ENCODE measurements around the gene R3HDM2. TPM values are rescaled to one million over a fixed set of nuclear protein-coding genes. Genes with fewer than 3 reads are reported as not detected.

Gene R3HDM2
- total RNA-seq, 2 donors from 2014 or later, result 82.7 to 116 TPM

DNA sequence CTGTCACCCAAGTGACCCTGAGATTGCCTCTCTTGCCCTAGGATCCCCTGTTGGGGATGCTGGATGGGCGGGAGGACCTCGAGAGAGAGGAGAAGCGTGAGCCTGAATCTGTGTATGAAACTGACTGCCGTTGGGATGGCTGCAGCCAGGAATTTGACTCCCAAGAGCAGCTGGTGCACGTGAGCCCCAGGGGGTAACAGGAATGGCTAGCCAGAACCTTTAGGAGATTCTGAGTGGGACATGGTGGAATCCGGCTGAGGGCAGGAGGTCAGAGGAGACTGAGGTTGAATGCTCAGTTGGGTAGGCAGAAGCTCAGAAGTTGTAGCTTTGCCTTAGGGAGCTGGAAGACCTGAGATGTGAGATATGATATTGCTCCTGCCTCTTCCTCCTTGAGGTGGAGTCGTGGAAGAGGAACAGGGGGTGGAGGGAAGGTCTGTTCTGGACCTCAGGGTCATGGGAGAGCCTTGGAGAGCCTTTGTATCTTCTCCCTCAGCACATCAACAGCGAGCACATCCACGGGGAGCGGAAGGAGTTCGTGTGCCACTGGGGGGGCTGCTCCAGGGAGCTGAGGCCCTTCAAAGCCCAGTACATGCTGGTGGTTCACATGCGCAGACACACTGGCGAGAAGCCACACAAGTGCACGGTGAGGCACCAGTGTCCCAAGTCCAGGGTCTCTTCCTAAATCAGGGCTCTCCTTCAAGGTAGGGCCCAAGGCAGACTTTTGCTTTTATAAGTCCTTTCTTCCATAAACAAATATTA is 35.1 kb upstream of the R3HDM2 start:
- Mint-ChIP-seq H3K36me3 (ENCODE audit: low read depth) (no peaks in the 10 kb centered on the region), H3K4me1 (peaks cover 8% of the 10 kb centered on the region), H3K27ac (no peak overlapping the region), H3K9me3 (no peaks in the 10 kb centered on the region), H3K27me3 (ENCODE audit: insufficient read depth) (peaks cover 43% of the 10 kb centered on the region), H3K4me3 (no peak overlapping the region)
- H3K27me3 ChIP-seq (ENCODE audit: control insufficient read depth, insufficient read depth, low read length, poor library complexity, severe bottlenecking), result peaks cover 25% of the 10 kb centered on the region
- no peak overlapping the region for H3K27ac ChIP-seq (ENCODE audit: low read depth, low read length)
- 92 to 93% methylated on average over 7 to 13 of the region's 14 CpGs for WGBS, 2 experiments (ENCODE audit: insufficient coverage in 1 of 2, insufficient read length in 1 of 2)
- TF ChIP-seq, protein P1, sequence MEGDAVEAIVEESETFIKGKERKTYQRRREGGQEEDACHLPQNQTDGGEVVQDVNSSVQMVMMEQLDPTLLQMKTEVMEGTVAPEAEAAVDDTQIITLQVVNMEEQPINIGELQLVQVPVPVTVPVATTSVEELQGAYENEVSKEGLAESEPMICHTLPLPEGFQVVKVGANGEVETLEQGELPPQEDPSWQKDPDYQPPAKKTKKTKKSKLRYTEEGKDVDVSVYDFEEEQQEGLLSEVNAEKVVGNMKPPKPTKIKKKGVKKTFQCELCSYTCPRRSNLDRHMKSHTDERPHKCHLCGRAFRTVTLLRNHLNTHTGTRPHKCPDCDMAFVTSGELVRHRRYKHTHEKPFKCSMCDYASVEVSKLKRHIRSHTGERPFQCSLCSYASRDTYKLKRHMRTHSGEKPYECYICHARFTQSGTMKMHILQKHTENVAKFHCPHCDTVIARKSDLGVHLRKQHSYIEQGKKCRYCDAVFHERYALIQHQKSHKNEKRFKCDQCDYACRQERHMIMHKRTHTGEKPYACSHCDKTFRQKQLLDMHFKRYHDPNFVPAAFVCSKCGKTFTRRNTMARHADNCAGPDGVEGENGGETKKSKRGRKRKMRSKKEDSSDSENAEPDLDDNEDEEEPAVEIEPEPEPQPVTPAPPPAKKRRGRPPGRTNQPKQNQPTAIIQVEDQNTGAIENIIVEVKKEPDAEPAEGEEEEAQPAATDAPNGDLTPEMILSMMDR (conservative IDR thresholded peaks at IDR 0.05), result no peak
- no peak for DNase-seq
- no peaks in the 10 kb centered on the region for H3K36me3 ChIP-seq (ENCODE audit: control insufficient read depth, insufficient read depth, low read length)
- H3K9ac ChIP-seq (ENCODE audit: extremely low read depth, low read length, poor library complexity, severe bottlenecking), result no peak overlapping the region
- H3K4me3 ChIP-seq (ENCODE audit: low read length), result no peak overlapping the region
- no peaks in the 10 kb centered on the region for H3K9me3 ChIP-seq (ENCODE audit: control insufficient read depth, low read length)
- H3K4me1 ChIP-seq (ENCODE audit: control insufficient read depth, insufficient read depth, low read length), result no peaks in the 10 kb centered on the region

DNA sequence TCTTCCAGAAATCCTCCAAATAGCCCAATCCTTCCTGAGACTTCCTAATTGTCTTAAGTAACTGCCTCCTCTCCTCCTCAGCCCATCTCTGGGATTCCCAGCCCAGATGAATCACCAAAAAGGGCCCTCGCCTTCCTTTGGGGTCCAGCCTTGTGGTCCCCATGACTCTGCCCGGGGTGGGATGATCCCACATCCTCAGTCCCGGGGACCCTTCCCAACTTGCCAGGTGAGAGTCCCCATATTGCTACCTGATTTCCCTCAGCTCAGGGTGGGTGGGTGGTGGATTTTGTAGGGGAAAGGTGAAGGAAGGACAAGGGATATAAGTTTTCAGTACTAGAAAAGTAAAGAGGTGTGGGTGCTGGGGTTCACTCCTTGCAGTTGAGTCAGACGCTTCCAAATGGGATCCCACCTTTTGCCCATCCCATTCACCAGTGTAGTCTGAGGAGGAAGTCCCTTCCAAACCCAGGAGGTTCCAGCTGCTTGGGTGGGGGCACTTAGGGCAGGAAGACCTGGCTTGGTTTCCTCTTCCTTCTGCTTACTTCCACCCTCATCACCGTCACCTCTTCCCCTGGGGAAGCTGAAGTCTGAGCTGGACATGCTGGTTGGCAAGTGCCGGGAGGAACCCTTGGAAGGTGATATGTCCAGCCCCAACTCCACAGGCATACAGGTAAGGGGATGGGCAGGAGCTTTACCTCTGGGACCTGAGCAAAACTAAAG is 34.3 kb upstream of the R3HDM2 start:
- no peaks in the 10 kb centered on the region for H3K36me3 ChIP-seq (ENCODE audit: control insufficient read depth, insufficient read depth, low read length)
- DNase-seq, result no peak
- H3K4me3 Mint-ChIP-seq, result no peak overlapping the region
- no peak overlapping the region for H3K4me3 ChIP-seq (ENCODE audit: low read length)
- no peaks in the 10 kb centered on the region for H3K9me3 ChIP-seq (ENCODE audit: control insufficient read depth, low read length)
- no peaks in the 10 kb centered on the region for H3K9me3 Mint-ChIP-seq
- peaks cover 12% of the 10 kb centered on the region for H3K4me1 Mint-ChIP-seq
- no peak overlapping the region for H3K27ac ChIP-seq (ENCODE audit: low read depth, low read length)
- 80 to 92% methylated on average over 1 to 6 of the region's 6 CpGs for WGBS, 2 experiments (ENCODE audit: insufficient coverage in 1 of 2, insufficient read length in 1 of 2)
- H3K27me3 Mint-ChIP-seq (ENCODE audit: insufficient read depth), result peaks cover 49% of the 10 kb centered on the region
- H3K4me1 ChIP-seq (ENCODE audit: control insufficient read depth, insufficient read depth, low read length), result no peaks in the 10 kb centered on the region
- no peak overlapping the region for H3K27ac Mint-ChIP-seq
- peaks cover 32% of the 10 kb centered on the region for H3K27me3 ChIP-seq (ENCODE audit: control insufficient read depth, insufficient read depth, low read length, poor library complexity, severe bottlenecking)
- no peaks in the 10 kb centered on the region for H3K36me3 Mint-ChIP-seq (ENCODE audit: low read depth)
- TF ChIP-seq, protein P1 (conservative IDR thresholded peaks at IDR 0.05), result no peak
- no peak overlapping the region for H3K9ac ChIP-seq (ENCODE audit: extremely low read depth, low read length, poor library complexity, severe bottlenecking)

DNA sequence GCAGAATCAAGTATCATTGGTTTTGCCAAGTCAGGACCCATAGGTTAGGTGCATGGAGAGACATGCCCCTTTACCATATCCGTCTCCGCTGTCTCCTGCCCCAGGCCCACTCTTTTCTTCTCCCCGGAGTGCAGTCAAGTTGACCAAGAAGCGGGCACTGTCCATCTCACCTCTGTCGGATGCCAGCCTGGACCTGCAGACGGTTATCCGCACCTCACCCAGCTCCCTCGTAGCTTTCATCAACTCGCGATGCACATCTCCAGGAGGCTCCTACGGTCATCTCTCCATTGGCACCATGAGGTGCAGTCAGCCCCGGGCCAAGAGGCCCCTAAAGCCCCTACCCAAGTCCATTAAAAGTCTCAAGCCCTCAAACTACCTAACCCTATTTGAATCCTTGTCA is 33.7 kb upstream of the R3HDM2 start:
- Histone ChIP-seq H3K27ac (ENCODE audit: low read depth, low read length) (no peak overlapping the region), H3K27me3 (ENCODE audit: control insufficient read depth, insufficient read depth, low read length, poor library complexity, severe bottlenecking) (peaks cover 35% of the 10 kb centered on the region), H3K4me3 (ENCODE audit: low read length) (no peak overlapping the region), H3K9ac (ENCODE audit: extremely low read depth, low read length, poor library complexity, severe bottlenecking) (no peak overlapping the region), H3K36me3 (ENCODE audit: control insufficient read depth, insufficient read depth, low read length) (no peaks in the 10 kb centered on the region), H3K4me1 (ENCODE audit: control insufficient read depth, insufficient read depth, low read length) (no peaks in the 10 kb centered on the region), H3K9me3 (ENCODE audit: control insufficient read depth, low read length) (no peaks in the 10 kb centered on the region)
- Mint-ChIP-seq H3K4me3 (no peak overlapping the region), H3K27ac (no peak overlapping the region), H3K36me3 (ENCODE audit: low read depth) (no peaks in the 10 kb centered on the region), H3K4me1 (peaks cover 13% of the 10 kb centered on the region), H3K9me3 (no peaks in the 10 kb centered on the region), H3K27me3 (ENCODE audit: insufficient read depth) (peaks cover 50% of the 10 kb centered on the region)
- no peak for DNase-seq
- TF ChIP-seq, protein P1 (conservative IDR thresholded peaks at IDR 0.05), result no peak
- WGBS, 2 experiments (ENCODE audit: insufficient coverage in 1 of 2, insufficient read length in 1 of 2), result 94 to 96% methylated on average over 12 of the region's 12 CpGs
